Endodermal cell (in vitro differentiated cells): ENCODE data around the gene PPDPF. TPM values are rescaled to one million over a fixed set of nuclear protein-coding genes. Genes with fewer than 3 reads are reported as not detected.
A peak's percentile ranks its signal among the peaks of the same experiment; 100 is the strongest.

ENCODE experiments used
- DNase-seq: peaks from one replicate; pipeline ENCODE4 v3.0.0-alpha.2; 2017
- H3K27ac ChIP-seq: 2 replicates; pipeline ENCODE4 v1.5.1; 2013; ENCODE audit warnings: mild to moderate bottlenecking, low read depth, low read length, moderate library complexity
- H3K27me3 ChIP-seq: 2 replicates; pipeline ENCODE4 v1.6.1; 2013; ENCODE audit warnings: mild to moderate bottlenecking, low read length, moderate library complexity; ENCODE audit not compliant: insufficient read depth, control insufficient read depth, poor library complexity, severe bottlenecking
- H3K36me3 ChIP-seq: 2 replicates; pipeline ENCODE4 v1.7.0; 2013; ENCODE audit warnings: mild to moderate bottlenecking, low read length, moderate library complexity; ENCODE audit not compliant: control insufficient read depth, insufficient read depth
- H3K4me1 ChIP-seq: one replicate; pipeline ENCODE4 v1.7.0; 2013; ENCODE audit warnings: low read length; ENCODE audit not compliant: control insufficient read depth, insufficient read depth
- H3K4me3 ChIP-seq: 2 replicates; pipeline ENCODE4 v1.5.1; 2013; ENCODE audit warnings: mild to moderate bottlenecking, low read length, moderate library complexity
- H3K9ac ChIP-seq: 2 replicates; pipeline ENCODE4 v1.6.1; 2013; ENCODE audit warnings: mild to moderate bottlenecking, low read length, moderate library complexity; ENCODE audit not compliant: poor library complexity, severe bottlenecking; ENCODE audit errors: extremely low read depth
- H3K9me3 ChIP-seq: 2 replicates; pipeline ENCODE4 v1.6.1; 2013; ENCODE audit warnings: mild to moderate bottlenecking, low read length, moderate library complexity; ENCODE audit not compliant: control insufficient read depth
- H3K27ac Mint-ChIP-seq: 2 replicates; pipeline ENCODE4 v1.8.0; 2020; ENCODE audit warnings: mixed read lengths
- H3K27me3 Mint-ChIP-seq: 2 replicates; pipeline ENCODE4 v1.8.0; 2021; ENCODE audit warnings: mild to moderate bottlenecking, mixed read lengths; ENCODE audit not compliant: insufficient read depth
- H3K36me3 Mint-ChIP-seq: 2 replicates; pipeline ENCODE4 v1.8.0; 2020; ENCODE audit warnings: low read depth, mixed read lengths
- H3K4me1 Mint-ChIP-seq: 2 replicates; pipeline ENCODE4 v1.8.0; 2020; ENCODE audit warnings: mixed read lengths
- H3K4me3 Mint-ChIP-seq: 2 replicates; pipeline ENCODE4 v1.8.0; 2020; ENCODE audit warnings: mild to moderate bottlenecking, moderate library complexity, mixed read lengths
- H3K9me3 Mint-ChIP-seq: 2 replicates; pipeline ENCODE4 v1.8.0; 2020; ENCODE audit warnings: mild to moderate bottlenecking, mixed read lengths
- WGBS, 2 experiments: methylation state at CpG; one replicate each; pipeline versions ENCODE4 v1.1.5 to v1.1.7; 2013; ENCODE audit warnings: missing lambda C conversion rate in 2 of 2, mixed read lengths in 1 of 2; ENCODE audit not compliant: insufficient coverage in 1 of 2, insufficient read length in 1 of 2; 5-methylcytosine and 5-hydroxymethylcytosine counted together
- total RNA-seq, 2 donors: library from RNA; stranded (reverse); fragmentation: NEBNext Ultra II Directional in 1 of 2; extraction: Animal tissue kit (Norgen Biotek cat#: 25700) in 1 of 2; gene quantifications; 2 replicates in 1 of 2; 3 replicates in 1 of 2; pipeline ENCODE4 v1.2.1, GENCODE V29; 2021
- TF ChIP-seq, protein P1 (sequence below): fragments of 200-600 bp; sonication (generic); conservative IDR thresholded peaks from 2 replicates; pipeline ENCODE4 v1.5.0; 2021; ENCODE audit warnings: antibody characterized with exemption, mild to moderate bottlenecking

PPDPF gene
- total RNA-seq, 2 donors from 2014 or later = 247 to 296 TPM

DNA sequence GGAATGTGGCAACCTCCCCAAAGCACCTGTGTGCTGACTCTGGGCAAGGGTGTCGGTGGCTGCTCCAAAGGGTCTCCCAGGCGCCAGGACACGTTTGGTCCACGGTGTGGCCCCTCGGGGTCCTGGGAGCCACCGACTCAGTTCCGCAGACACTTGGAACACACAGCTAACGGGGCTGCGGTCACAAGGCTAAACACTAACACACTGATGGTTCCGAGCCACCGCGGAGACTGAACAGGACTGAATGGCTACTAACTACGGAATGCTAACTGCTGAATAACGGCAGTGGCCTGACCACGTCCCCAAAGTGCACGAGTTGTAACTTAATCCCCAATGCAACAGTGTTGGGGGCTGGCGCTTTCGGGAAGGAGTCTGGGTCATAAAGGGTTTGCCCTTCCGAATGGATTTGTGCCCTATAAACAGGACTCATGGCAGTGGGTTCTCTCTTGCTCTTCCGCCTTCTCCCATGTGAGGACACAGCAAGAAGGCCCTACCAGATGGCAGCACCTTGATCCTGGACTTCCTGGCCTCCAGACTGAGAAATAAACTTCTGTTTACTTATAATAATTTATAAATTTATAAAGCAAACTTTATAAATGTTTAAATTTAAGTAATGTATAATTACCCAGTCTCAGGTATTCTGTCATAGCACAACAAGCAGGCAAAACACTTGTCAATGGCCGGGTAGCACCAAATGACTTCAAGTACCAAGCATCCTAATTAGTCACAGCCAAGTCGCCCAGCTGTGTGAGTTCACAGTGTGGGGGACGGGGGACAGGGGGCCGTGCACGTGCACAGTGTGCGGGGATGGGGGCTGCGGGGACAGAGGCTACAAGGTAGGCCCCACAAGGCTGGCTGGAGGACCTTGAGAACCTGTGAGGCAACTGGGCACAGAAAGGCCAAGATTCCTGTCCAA, 19.4 kb upstream of the PPDPF start:
- Histone ChIP-seq H3K4me1 (no peaks in the 10 kb centered on the region), H3K9ac (no peak overlapping the region), H3K4me3 (no peak overlapping the region), H3K27me3 (peaks cover 36% of the 10 kb centered on the region), H3K9me3 (peaks cover 7% of the 10 kb centered on the region), H3K36me3 (no peaks in the 10 kb centered on the region), H3K27ac (no peak overlapping the region)
- no peak overlapping the region for H3K27ac Mint-ChIP-seq
- no peak for DNase-seq
- no peaks in the 10 kb centered on the region for H3K4me1 Mint-ChIP-seq
- peaks cover 7% of the 10 kb centered on the region for H3K9me3 Mint-ChIP-seq
- peaks cover 52% of the 10 kb centered on the region for H3K27me3 Mint-ChIP-seq
- H3K4me3 Mint-ChIP-seq = no peak overlapping the region
- 90 to 94% methylated on average over 24 to 27 of the region's 27 CpGs for WGBS, 2 experiments
- TF ChIP-seq, protein P1, sequence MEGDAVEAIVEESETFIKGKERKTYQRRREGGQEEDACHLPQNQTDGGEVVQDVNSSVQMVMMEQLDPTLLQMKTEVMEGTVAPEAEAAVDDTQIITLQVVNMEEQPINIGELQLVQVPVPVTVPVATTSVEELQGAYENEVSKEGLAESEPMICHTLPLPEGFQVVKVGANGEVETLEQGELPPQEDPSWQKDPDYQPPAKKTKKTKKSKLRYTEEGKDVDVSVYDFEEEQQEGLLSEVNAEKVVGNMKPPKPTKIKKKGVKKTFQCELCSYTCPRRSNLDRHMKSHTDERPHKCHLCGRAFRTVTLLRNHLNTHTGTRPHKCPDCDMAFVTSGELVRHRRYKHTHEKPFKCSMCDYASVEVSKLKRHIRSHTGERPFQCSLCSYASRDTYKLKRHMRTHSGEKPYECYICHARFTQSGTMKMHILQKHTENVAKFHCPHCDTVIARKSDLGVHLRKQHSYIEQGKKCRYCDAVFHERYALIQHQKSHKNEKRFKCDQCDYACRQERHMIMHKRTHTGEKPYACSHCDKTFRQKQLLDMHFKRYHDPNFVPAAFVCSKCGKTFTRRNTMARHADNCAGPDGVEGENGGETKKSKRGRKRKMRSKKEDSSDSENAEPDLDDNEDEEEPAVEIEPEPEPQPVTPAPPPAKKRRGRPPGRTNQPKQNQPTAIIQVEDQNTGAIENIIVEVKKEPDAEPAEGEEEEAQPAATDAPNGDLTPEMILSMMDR = no peak
- H3K36me3 Mint-ChIP-seq = no peaks in the 10 kb centered on the region

DNA sequence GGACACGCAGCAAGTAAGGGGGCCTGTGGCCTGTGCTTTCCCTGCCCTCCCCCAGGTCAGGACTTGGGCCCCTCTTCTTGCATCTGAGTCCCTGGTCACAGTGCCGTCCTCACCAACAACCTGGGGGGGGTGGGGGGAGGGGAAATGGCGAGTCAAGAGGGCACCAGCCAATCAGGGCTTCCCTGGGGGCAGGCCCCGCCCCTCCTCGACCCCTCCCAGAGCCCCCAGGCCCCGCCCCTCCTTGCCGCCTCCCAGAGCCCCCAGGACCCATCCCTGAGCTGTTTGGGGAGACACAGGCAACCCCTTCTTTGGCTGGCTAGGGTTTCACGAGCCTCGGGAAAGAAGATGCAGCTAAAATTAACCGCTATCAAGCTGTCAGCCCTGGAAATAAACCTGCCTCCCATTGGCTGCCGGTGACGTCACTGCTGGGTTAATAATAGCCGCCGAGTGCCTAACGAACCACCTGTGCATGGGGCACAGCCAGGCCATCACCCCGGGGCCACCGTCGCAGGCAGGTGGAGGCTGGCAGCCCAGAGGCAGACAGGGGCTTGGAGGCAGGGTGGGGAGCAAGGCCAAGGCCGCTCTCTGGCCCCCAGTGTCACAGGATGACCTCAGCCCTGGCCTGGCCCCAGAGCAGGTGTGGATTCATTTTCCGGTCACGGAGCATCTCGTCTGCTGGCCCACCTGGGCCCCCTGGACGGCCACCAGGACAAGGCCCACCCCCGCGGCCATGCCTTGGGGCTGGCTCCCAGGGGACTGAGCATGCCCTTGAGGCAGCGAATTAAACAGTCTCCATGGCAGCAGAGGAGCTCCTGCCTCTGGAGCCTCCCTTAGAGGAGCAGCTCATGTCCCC, 18.5 kb upstream of the PPDPF start:
- Histone ChIP-seq H3K36me3 (no peaks in the 10 kb centered on the region), H3K4me1 (no peaks in the 10 kb centered on the region), H3K4me3 (no peak overlapping the region), H3K9me3 (peaks cover 7% of the 10 kb centered on the region), H3K9ac (no peak overlapping the region), H3K27me3 (peaks cover 27% of the 10 kb centered on the region), H3K27ac (no peak overlapping the region)
- Mint-ChIP-seq H3K27me3 (peaks cover 45% of the 10 kb centered on the region), H3K4me1 (no peaks in the 10 kb centered on the region), H3K9me3 (peaks cover 7% of the 10 kb centered on the region), H3K36me3 (no peaks in the 10 kb centered on the region), H3K4me3 (no peak overlapping the region), H3K27ac (no peak overlapping the region)
- WGBS, 2 experiments = 47 to 53% methylated on average over 9 to 24 of the region's 26 CpGs
- DNase-seq = peak; percentile 81
- TF ChIP-seq, protein P1 = no peak

DNA sequence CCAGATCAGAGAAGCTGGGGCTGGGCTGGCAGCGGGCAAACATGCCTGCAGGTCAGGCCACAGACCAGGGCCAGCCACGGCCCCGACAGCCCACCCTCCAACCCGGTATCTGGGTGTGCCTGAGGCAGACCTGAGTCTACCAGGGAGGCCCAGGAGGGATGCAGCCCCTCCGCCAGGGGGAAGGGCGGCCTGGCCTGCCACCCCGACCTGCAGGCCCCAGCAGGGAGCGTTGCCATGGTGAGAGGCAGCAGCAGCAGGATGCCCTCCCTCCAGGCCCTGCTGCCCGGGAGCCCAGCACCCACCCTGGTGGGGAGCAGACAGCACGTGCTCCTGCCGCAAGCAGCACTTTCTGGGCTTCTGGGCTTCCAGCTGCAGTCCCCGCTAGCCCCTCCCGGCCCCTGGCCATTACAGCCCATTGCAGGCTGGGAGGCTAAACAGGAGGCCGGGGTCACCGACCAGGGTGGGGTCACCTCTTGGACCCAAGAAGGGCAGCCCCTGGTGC, 17.8 kb upstream of the PPDPF start:
- peaks cover 7% of the 10 kb centered on the region for H3K9me3 ChIP-seq
- H3K27ac ChIP-seq = no peak overlapping the region
- H3K36me3 Mint-ChIP-seq = no peaks in the 10 kb centered on the region
- H3K4me3 Mint-ChIP-seq = no peak overlapping the region
- H3K27me3 Mint-ChIP-seq = peaks cover 38% of the 10 kb centered on the region
- DNase-seq = no peak
- TF ChIP-seq, protein P1 = no peak
- H3K4me3 ChIP-seq = no peak overlapping the region
- H3K36me3 ChIP-seq = no peaks in the 10 kb centered on the region
- H3K27ac Mint-ChIP-seq = no peak overlapping the region
- WGBS, 2 experiments = 84 to 88% methylated on average over 5 to 15 of the region's 15 CpGs
- H3K9me3 Mint-ChIP-seq = peaks cover 7% of the 10 kb centered on the region
- no peaks in the 10 kb centered on the region for H3K4me1 ChIP-seq
- H3K9ac ChIP-seq = no peak overlapping the region
- H3K27me3 ChIP-seq = peaks cover 20% of the 10 kb centered on the region
- H3K4me1 Mint-ChIP-seq = no peaks in the 10 kb centered on the region
